NCI-H526 (cell line): ENCODE data around the gene ARL5B.
"Not testable (repeated sequence)": the region's sequence is repeated elsewhere in the genome, so short reads cannot be mapped to it uniquely, and the experiment has no call there.

Source experiments
- DNase-seq, 2 experiments: peaks; one replicate each; lab custom pipeline; 2025; lab: John Stamatoyannopoulos, UW

ARL5B gene

GRCh38 chr10:18659125-18659818 is at the start of gene ARL5B:
TSS of gene ARL5B (plus strand) at chr10:18659431. CDS start at chr10:18659638, 207 bp downstream.
- DNase-seq = peak; percentile 88 to 95

DNA sequence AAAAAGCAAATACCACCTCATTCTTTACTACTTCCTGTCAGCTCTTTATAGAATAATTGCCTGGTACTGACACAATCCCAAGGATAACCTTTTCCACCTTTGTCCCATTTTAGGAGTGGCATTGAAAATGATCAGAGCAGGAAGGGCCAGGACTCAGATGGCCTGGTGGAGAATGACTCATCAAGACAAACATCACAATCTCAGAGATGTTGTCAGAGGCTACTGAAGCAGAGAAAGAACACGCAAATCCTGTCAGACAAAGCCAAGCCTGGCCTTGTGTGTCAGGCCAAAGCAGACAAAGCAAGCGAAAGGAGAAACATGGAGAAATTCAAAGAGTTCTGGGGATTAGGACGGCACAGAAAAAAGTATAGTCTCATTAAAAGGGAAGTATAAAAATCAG is 48.7 kb upstream of the ARL5B start:
- no peak for DNase-seq

- no peak for DNase-seq
These were observed 48.1 kb upstream of the ARL5B start for GRCh38 chr10:18611168-18611567.

- DNase-seq = no peak
These were observed 43.6 kb upstream of the ARL5B start for GRCh38 chr10:18615618-18616017.

- DNase-seq = no peak
These were observed 42.9 kb upstream of the ARL5B start for GRCh38 chr10:18616337-18616736.

DNA sequence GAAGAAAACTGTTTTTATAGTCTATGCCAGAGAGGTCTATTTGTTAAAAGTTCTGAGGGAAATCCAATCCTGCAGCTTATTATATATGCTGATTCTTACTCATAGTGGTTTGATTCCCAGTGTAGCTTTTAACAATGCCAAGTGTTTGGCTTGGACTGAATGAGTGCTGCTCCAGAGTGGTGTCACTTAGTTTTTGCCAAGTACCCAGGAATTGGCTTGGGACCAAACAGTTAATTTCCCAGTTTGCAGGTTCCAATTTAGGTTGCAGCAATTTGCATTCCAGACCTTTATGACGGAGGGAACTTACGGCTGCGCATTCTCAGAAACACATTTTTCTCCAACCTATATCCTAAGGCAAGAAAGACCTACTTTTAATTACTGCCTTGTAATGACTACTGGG is 40.2 kb upstream of the ARL5B start:
- DNase-seq = no peak

DNA sequence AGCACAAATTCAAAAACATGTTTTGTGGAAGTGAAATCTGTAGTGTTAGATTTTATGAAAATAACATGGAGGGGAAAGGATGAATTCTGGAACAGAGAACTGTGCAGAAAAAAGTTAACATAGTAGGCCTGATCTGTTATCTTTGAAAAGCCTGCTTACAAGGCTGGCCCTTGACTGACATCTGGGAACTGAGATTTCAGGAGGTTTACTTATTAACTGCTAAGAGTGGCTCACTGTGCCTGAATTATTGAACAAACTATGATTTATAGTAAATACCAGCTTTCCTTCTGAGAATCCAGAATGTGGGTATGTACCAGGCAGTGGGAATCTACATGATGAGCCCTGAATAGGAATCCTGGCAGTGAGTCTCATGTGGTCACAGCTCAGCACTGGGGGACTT is 38.4 kb upstream of the ARL5B start:
- DNase-seq = no peak

GRCh38 chr10:18623671-18624070 is 35.6 kb upstream of the ARL5B start:
- DNase-seq = not testable (repeated sequence)

DNA sequence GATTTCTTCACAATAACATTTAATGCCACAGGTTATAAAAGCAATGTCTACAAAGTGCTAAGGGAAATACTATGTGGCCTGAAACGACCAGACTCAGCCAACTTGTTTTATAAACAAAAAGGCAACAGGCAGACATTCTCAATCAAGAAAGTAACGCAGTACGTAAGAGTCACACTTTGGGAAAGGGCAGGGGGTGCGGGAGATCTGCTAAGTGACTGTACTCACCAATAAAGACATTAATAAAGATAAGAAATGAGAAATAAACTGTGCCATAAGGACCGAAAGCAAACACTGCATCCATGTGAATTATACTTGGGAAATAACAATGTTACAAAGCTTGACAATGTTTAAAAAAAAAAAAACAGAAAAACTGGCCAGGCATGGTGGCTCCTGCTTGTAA is 33.3 kb upstream of the ARL5B start:
- no peak for DNase-seq

GRCh38 chr10:18627452-18628018 is 31.7 kb upstream of the ARL5B start:
- peak; percentile 84 to 85 for DNase-seq

- DNase-seq = not testable (repeated sequence)
These were observed 26.7 kb upstream of the ARL5B start for GRCh38 chr10:18632500-18632899.

- no peak for DNase-seq
These were observed 23.2 kb upstream of the ARL5B start for GRCh38 chr10:18635995-18636394.

DNA sequence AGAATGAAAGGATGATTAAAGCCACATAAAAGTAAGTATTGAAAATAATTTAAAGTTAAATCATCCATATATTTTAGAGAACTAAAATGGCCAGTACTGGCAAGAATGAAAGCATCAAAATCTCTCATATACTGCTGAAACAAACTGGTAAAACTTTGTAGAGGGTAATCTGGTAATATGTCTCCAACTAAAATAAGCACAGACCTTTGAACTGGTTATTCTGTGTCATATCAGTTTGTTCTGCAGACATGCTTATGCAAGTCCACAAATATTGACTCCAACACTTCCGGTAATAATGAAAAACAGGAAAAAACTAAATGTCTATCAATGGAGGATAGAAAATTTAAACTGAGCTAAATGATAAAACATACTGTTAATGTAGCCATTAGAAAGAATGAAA is 21.8 kb upstream of the ARL5B start:
- not testable (repeated sequence) for DNase-seq

GRCh38 chr10:18639719-18640118 is 19.5 kb upstream of the ARL5B start:
- DNase-seq = not testable (repeated sequence)

DNA sequence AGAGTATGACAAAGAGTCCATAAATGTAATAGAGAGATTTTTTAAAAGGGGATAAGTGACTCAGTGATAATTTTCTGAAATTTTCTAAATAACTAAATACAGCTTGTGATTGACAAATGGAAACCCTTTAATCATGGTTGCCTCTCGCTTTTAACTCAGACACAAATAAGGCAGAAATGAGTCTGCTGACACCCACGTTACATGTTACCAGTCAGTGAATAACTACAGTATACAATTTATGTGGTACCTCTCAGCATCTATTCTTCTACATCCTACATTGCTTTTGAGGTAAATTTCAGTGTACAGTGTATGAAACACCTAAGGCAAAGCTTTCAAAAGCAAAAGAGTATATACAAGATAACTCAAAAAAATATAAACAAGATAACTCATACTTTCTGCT is 12.1 kb upstream of the ARL5B start:
- no peak for DNase-seq

GRCh38 chr10:18647945-18648344 is 11.3 kb upstream of the ARL5B start:
- DNase-seq = no peak

DNA sequence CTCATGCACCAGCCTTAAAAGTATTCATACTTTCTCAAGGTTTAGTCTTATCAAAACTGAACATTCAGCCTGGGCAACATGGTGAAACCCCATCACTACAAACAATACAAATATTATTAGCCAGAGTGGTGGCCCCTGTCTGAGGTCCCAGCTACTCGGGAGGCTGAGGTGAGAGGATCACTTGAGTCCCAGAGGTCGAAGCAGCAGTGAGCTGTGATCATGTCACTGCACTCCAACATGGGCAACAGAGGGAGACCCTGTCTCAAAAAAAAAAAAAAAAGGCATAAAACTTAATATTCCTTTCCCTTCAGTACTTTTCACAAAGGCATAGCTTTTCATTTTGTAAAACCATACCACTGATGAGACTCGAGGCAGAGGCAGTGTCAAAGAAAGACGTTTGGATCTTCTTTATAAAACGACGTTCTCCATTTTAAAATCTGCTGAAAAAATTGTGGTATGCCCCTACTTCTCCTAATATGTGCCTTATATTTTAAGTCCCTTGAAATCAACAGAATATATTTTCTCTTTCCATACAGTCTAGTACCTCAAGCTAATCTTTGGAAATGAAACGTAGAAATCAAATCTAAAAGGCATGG is 9.8 kb upstream of the ARL5B start:
- no peak for DNase-seq

GRCh38 chr10:18650404-18650997 is 8.7 kb upstream of the ARL5B start:
- DNase-seq = no peak

DNA sequence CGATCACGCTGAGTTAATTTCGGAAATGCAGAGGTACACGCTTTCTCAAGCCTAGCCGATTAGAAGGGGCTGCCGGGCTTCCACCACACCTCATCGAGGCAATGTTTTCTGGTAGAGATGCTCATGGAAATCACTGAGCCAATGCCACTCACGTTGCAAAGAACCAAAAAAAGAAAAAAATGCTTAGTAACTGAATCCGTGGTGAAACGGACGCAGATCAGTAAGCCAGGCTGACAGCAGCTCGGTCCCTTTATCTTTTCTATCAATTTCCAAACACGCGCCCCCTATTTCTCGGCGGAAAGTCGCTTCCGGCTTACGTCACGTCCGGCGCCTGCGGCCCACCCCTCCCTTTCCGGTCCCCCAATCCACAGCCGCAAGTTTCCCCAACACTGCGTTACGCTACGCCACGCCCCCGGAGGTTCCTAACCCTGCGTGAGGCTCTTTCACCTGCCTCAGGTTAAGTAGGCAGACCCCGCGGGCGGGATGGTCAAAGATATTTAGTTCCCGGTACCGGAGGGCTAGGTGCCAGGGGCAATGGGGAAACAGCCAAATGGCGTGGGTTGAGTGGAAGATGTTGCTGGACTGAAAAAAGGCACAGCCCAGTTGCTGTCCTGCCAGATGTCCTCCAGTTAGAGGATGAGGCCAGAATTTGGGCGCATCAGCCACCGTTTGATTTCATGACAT is 7.8 kb upstream of the ARL5B start, which contains the start of gene NSUN6:
Gene NSUN6 (minus strand): TSS at position 264 of the 684 bp plus-strand sequence. CDS start 384 bp downstream, outside the sequence.
- peak; percentile 58 to 87 for DNase-seq

DNA sequence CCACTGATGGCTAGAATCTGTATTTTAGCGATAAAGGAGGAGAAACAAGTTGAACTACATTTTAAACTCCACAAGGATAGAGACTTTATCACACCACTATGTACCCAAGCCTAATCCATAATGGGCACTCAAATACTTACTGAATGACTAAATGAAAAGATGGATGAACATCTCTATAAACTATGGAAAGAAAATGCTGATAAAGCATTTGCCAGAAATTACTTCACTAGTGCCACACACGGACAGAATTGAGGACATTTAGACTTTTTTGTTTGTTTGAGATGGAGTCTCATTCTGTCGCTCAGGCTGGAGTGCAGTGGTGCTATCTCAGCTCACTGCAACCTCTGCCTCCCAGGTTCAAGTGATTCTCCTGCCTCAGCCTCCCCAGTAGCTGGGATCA is 6.1 kb upstream of the ARL5B start:
- no peak for DNase-seq

DNA sequence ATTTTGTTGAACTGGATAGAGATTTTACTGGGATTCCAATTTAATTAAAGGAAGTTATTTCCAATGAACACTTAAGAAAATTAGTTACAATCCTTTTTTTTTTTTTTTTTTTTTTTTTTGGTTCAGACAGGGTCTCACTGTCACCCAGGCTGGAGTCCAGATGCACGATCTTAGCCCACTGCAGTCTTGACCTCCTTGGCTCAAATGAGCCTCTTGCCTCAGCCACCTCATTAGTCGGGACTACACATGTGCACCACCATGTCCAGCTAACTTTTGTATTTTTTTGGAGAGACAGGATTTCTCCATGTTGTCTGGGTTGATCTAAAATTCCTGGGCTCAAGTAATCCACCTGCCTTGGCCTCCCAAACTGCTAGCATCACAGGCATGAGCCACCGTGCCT is 2.5 kb upstream of the ARL5B start:
- DNase-seq = no peak
